Fibroblast of peridontal ligament (primary cell): ENCODE measurements around the gene ARHGEF6.

Source experiments
- DNase-seq: peaks from one replicate; pipeline ENCODE4 v3.0.0-alpha.2; 2010; ENCODE audit errors: extremely low read depth

The ARHGEF6 gene

GRCh38 chrX:136747003-136747986 is 33.4 kb downstream of the ARHGEF6 start:
- no peak for DNase-seq

- DNase-seq = peak; percentile 65
Measured at GRCh38 chrX:136745215-136746173, 35.2 kb downstream of the ARHGEF6 start.

- no peak for DNase-seq
Measured at GRCh38 chrX:136742721-136743379, 37.9 kb downstream of the ARHGEF6 start.

GRCh38 chrX:136738049-136738729 is 42.5 kb downstream of the ARHGEF6 start:
- no peak for DNase-seq

- no peak for DNase-seq
Measured at GRCh38 chrX:136736690-136737089, 44.0 kb downstream of the ARHGEF6 start.

- DNase-seq = no peak
Measured at GRCh38 chrX:136735601-136736000, 45.1 kb downstream of the ARHGEF6 start.

- no peak for DNase-seq
Measured at GRCh38 chrX:136733613-136734012, 47.1 kb downstream of the ARHGEF6 start.

- DNase-seq = no peak
Measured at GRCh38 chrX:136731798-136732197, 48.9 kb downstream of the ARHGEF6 start.

- peak; percentile 21 for DNase-seq
Measured at GRCh38 chrX:136731207-136731782, 49.4 kb downstream of the ARHGEF6 start.

GRCh38 chrX:136728393-136728792 is 52.3 kb downstream of the ARHGEF6 start:
- no peak for DNase-seq

GRCh38 chrX:136725441-136726104 is 55.2 kb downstream of the ARHGEF6 start:
- peak; percentile 84 for DNase-seq

- DNase-seq = no peak
Measured at GRCh38 chrX:136718091-136718490, 62.6 kb downstream of the ARHGEF6 start.

- no peak for DNase-seq
Measured at GRCh38 chrX:136714626-136715599, 65.8 kb downstream of the ARHGEF6 start.

- peak; percentile 29 for DNase-seq
Measured at GRCh38 chrX:136712650-136713310, 68.0 kb downstream of the ARHGEF6 start.

GRCh38 chrX:136711147-136711546 is 69.6 kb downstream of the ARHGEF6 start:
- peak; percentile 57 for DNase-seq

GRCh38 chrX:136710325-136710951 is 70.3 kb downstream of the ARHGEF6 start:
- peak; percentile 56 for DNase-seq

- DNase-seq = peak; percentile 21
Measured at GRCh38 chrX:136708348-136708747, 72.4 kb downstream of the ARHGEF6 start.

GRCh38 chrX:136697156-136697555 is 83.6 kb downstream of the ARHGEF6 start:
- DNase-seq = no peak
